Right cardiac atrium (tissue), 5 donors: ENCODE results near the gene PLA2G2D. TPM values are rescaled to one million over a fixed set of nuclear protein-coding genes. Genes with fewer than 3 reads are reported as not detected.

Source experiments
- ATAC-seq, 2 donors: fragments of 200-7000 bp; cut with Tn5 transposase; one replicate each; pipeline versions ENCODE4 v1.8.0 to v1.9.1; 2020; ENCODE audit warnings: moderate library complexity in 2 of 2, mild to moderate bottlenecking in 1 of 2
- DNase-seq, 3 donors: peaks; one replicate each; pipeline ENCODE4 v3.0.0-alpha.2; 2020
- H3K27ac ChIP-seq: one replicate; pipeline ENCODE4 v1.5.1; 2013; ENCODE audit warnings: mild to moderate bottlenecking, low read length, control low read depth, moderate library complexity
- H3K27me3 ChIP-seq: one replicate; pipeline ENCODE4 v1.6.1; 2013; ENCODE audit not compliant: control insufficient read depth, insufficient read depth
- H3K4me1 ChIP-seq: one replicate; pipeline ENCODE4 v1.6.1; 2013; ENCODE audit warnings: low read length; ENCODE audit not compliant: control insufficient read depth, insufficient read depth
- H3K4me3 ChIP-seq: one replicate; pipeline ENCODE4 v1.5.1; 2013; ENCODE audit warnings: low read length, control low read depth
- H3K9me3 ChIP-seq: one replicate; pipeline ENCODE4 v1.6.1; 2013; ENCODE audit warnings: low read length; ENCODE audit not compliant: control insufficient read depth
- WGBS: extraction: QIAGEN DNeasy Blood & Tissue Kit; methylation state at CpG from one replicate; pipeline ENCODE4 v1.1.7; 2013; 5-methylcytosine and 5-hydroxymethylcytosine counted together
- intact Hi-C, 4 donors: fragments of 100-400 bp; cut with DNase I; formaldehyde crosslinking; loops; one replicate each; pipeline versions ENCODE4 v1.11.0 to v1.14.0; 2022 to 2023
- polyA plus RNA-seq: library from polyadenylated mRNA; stranded (reverse); fragments of 200-250 nt; gene quantifications from one replicate; pipeline ENCODE4 v1.2.3, GENCODE V29; 2013
- total RNA-seq, 4 donors: library from RNA; stranded (reverse); fragmentation: NEBNext Ultra II Directional; extraction: Animal tissue kit (Norgen Biotek cat#: 25700); gene quantifications; one replicate each; pipeline ENCODE4 v1.2.1, GENCODE V29; 2021
- donor health status: healthy with polysubstance abuse.
- donor health status: DM: no; HTN: yes; CAD: no.
- donor health status: DM: no; HTN: no; CAD: no.
- donor health status: DM: no; HTN: yes; CAD: no; lungs with severe emphysema.
- donor health status: DM: yes; HTN: yes; CAD: no.

Gene PLA2G2D
- total and polyA plus RNA-seq, 5 donors, result not detected

DNA sequence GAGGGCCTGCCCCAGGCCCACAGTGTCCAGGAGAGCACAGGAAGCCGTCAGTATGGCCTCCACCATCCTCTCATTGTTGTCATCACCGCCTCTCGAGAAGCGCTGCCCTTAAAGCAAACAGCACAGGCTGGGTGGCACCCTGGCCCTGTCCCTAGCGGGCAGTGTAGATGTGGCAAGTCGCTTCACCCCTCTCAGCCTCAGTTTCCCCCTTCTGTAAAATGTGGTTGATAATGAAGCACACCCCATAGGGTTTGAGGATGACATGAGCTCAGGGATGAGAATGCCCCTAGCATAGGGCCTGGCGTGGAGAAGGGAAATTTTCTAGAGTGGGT is 33.2 kb upstream of the PLA2G2D start:
- no peak for DNase-seq
- H3K27me3 ChIP-seq, result no peaks in the 10 kb centered on the region
- no peaks in the 10 kb centered on the region for H3K9me3 ChIP-seq
- no peak overlapping the region for H3K4me3 ChIP-seq
- WGBS, result 47% methylated on average over 7 of the region's 7 CpGs
- H3K4me1 ChIP-seq, result peaks cover 2% of the 10 kb centered on the region
- intact Hi-C loops, result loop anchor here (2.0 to 10.0 kb wide), 7 partner anchors 48 to 236 kb away; partner anchors contain the start of genes PLA2G2A (in 4 of the 4) and PLA2G2E (in 1 of the 4)
- peak overlapping the region; percentile 9 for H3K27ac ChIP-seq
- ATAC-seq, result no peak

- Histone ChIP-seq H3K27ac (no peak overlapping the region), H3K4me1 (peaks cover 2% of the 10 kb centered on the region), H3K9me3 (no peaks in the 10 kb centered on the region), H3K27me3 (no peaks in the 10 kb centered on the region), H3K4me3 (no peak overlapping the region)
- 6% methylated on average over 29 of the region's 29 CpGs for WGBS
- peak; percentile 93 to 96 (median 96) for DNase-seq
- intact Hi-C loops, result loop anchor here (2.0 to 10.0 kb wide), 7 partner anchors 47 to 235 kb away; partner anchors contain the start of genes PLA2G2A (in 4 of the 4) and PLA2G2E (in 1 of the 4)
- peak; percentile 88 to 92 for ATAC-seq
These were observed 32.7 kb upstream of the PLA2G2D start for GRCh38 chr1:20151906-20152598.

DNA sequence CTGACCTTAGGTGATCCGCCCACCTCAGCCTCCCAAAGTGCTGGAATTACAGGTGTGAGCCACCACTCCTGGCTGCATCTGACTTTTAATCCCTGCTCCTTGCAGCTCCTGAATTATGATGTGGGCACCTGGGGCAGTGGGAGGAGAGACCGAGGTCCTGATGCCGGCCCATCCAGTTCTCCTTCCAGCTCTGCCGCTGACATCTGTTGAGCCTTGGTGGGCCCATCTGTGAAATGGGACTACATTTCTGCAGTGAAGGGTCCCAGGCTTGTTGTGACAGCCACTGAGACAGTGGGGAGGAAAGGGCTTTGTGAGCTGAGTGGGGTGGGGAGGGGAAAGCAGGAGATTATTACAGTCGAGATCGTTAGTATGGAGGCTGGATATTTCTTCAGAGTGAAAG is 31.6 kb upstream of the PLA2G2D start:
- H3K4me1 ChIP-seq, result peaks cover 2% of the 10 kb centered on the region
- WGBS, result 80% methylated on average over 6 of the region's 6 CpGs
- intact Hi-C loops, result loop anchor here (5.0 to 10.0 kb wide), 6 partner anchors 46 to 234 kb away; partner anchors contain the start of genes PLA2G2A (in 4 of the 4) and PLA2G2E (in 1 of the 4)
- H3K9me3 ChIP-seq, result no peaks in the 10 kb centered on the region
- ATAC-seq (no peak), DNase-seq (no peak)
- no peak overlapping the region for H3K27ac ChIP-seq
- H3K4me3 ChIP-seq, result no peak overlapping the region
- H3K27me3 ChIP-seq, result no peaks in the 10 kb centered on the region

- ATAC-seq, result no peak
- H3K27me3 ChIP-seq, result no peaks in the 10 kb centered on the region
- H3K27ac ChIP-seq, result no peak overlapping the region
- no peaks in the 10 kb centered on the region for H3K9me3 ChIP-seq
- intact Hi-C loops, result loop anchor here (5.0 to 10.0 kb wide), 6 partner anchors 46 to 233 kb away; partner anchors contain the start of genes PLA2G2A (in 4 of the 4) and PLA2G2E (in 1 of the 4)
- 88% methylated on average over 8 of the region's 8 CpGs for WGBS
- no peak overlapping the region for H3K4me3 ChIP-seq
- DNase-seq, result peak in 1 of 3 donors; percentile 59
- H3K4me1 ChIP-seq, result peaks cover 2% of the 10 kb centered on the region
These were observed 31.0 kb upstream of the PLA2G2D start for GRCh38 chr1:20150326-20150705.

- intact Hi-C loops, result loop anchor here (5.0 to 10.0 kb wide), 6 partner anchors 45 to 232 kb away; partner anchors contain the start of genes PLA2G2A (in 4 of the 4) and PLA2G2E (in 1 of the 4)
- 83% methylated on average over 27 of the region's 27 CpGs for WGBS
- no peak overlapping the region for H3K4me3 ChIP-seq
These were observed 30.4 kb upstream of the PLA2G2D start for GRCh38 chr1:20149601-20150325.

DNA sequence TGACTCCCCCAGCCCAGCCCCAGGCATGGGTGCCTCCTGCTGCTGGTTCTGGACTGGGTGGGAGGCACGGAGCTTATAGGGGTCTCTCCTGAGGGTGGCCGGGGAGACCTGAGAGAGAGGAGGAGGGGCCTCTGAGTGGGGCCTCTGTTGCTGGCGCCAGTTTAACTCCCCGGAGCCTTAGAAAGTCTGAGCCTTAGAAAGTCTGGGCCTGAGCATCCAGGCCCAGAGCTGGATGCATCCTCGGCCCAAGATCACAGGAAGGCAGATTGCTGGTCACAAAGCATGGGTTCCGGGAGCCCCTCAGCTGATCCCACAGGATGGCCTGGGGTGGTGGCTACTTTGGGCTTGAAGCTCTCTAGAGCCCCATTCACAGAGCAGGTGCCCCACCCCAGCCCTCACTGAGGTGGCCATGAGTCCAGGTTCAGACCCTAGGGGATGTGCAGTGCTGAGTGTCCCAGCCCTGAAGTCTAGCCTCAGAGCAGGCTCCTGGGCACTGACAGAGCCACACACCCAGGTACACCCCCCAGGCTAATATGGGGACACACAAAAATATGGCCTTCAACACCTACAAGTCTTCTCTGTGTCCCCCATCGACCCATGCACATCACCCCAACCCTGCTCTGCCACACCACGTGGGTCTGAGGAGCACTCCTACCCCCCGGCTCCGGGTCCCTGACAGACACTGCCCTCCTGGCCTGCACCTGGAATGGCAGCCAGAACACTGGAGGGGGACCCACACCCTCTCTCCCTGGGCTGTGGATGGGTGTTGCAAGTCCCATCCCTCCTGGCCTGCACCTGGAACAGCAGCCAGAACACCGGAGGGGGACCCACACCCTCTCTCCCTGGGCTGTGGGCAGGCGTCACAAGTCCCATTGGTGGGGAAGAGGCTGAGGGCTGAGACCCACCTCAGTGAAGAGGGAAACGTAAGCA is 29.5 kb upstream of the PLA2G2D start:
- no peaks in the 10 kb centered on the region for H3K9me3 ChIP-seq
- no peaks in the 10 kb centered on the region for H3K27me3 ChIP-seq
- DNase-seq (peak in 1 of 3 donors; percentile 36), ATAC-seq (no peak)
- H3K4me3 ChIP-seq, result no peak overlapping the region
- peaks cover 2% of the 10 kb centered on the region for H3K4me1 ChIP-seq
- no peak overlapping the region for H3K27ac ChIP-seq
- intact Hi-C loops, result loop anchor here in 1 of 4 donors (5.0 kb wide), 1 partner anchor 47 kb away; no protein-coding TSS in a partner anchor
- 87% methylated on average over 13 of the region's 13 CpGs for WGBS

More at GRCh38 chr1:20149601-20150325, 30.4 kb upstream of the PLA2G2D start:
- Histone ChIP-seq H3K9me3 (no peaks in the 10 kb centered on the region), H3K27me3 (no peaks in the 10 kb centered on the region), H3K4me1 (peaks cover 2% of the 10 kb centered on the region), H3K27ac (no peak overlapping the region)
- DNase-seq, result peak in 1 of 3 donors; percentile 43
- no peak for ATAC-seq

- intact Hi-C loops, result loop anchor here in 1 of 4 donors (5.0 kb wide), 1 partner anchor 46 kb away; no protein-coding TSS in a partner anchor
- 83% methylated on average over 13 of the region's 13 CpGs for WGBS
- no peak overlapping the region for H3K4me3 ChIP-seq
- DNase-seq (no peak), ATAC-seq (no peak)
- no peaks in the 10 kb centered on the region for H3K9me3 ChIP-seq
- H3K4me1 ChIP-seq, result peaks cover 2% of the 10 kb centered on the region
- H3K27me3 ChIP-seq, result no peaks in the 10 kb centered on the region
- no peak overlapping the region for H3K27ac ChIP-seq
These were observed 28.7 kb upstream of the PLA2G2D start for GRCh38 chr1:20147846-20148570.

DNA sequence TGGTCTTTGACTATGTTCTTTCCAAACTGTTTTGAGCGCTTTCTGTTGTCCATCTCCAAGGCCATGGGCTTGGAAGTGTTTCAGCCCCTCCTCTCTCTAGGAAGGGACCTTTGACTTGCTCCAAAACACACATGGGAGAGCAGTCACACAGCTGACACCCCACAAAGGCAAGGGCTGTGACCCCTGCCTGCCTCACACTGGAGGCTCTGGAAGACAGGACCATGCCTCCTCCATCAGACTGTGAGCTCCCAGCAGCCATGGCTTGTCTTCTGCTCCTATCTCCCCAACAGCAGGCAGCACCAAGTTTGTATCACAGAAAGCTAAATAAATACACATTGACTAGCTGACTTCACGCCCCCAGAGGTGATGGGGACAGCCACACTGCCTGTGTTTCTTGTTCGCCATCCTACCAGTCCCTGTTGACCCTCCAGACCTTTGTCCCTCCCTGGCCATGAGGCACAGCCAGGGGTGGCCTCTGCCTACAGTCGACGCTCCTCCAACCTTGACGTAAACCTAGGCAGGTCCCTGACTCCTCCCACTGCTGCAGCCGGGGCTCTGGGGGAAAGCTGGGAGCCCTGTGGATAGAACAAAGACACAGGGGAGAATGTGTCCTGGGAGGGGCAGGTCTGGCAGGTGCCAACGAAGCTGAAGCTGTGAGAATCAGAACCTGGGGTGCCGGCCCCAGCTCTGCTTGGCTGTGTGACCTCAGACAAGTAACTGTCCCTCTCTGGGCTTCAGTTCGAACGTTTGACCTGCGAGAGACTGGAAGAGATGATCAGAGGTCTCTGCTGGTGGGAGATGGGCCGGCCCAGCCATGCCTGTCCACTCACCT is 24.6 kb upstream of the PLA2G2D start:
- WGBS, result 72% methylated on average over 13 of the region's 13 CpGs
- H3K9me3 ChIP-seq, result no peaks in the 10 kb centered on the region
- no peaks in the 10 kb centered on the region for H3K27me3 ChIP-seq

GRCh38 chr1:20143318-20143717 is 24.0 kb upstream of the PLA2G2D start:
- no peaks in the 10 kb centered on the region for H3K9me3 ChIP-seq
- no peaks in the 10 kb centered on the region for H3K4me1 ChIP-seq
- WGBS, result 91% methylated on average over 8 of the region's 8 CpGs
- intact Hi-C loops, result no loop called here
- DNase-seq (no peak), ATAC-seq (no peak)
- no peaks in the 10 kb centered on the region for H3K27me3 ChIP-seq
- H3K27ac ChIP-seq, result no peak overlapping the region
- no peak overlapping the region for H3K4me3 ChIP-seq

More for the DNA sequence above, 24.6 kb upstream of the PLA2G2D start:
- Histone ChIP-seq H3K4me3 (no peak overlapping the region), H3K4me1 (no peaks in the 10 kb centered on the region), H3K27ac (no peak overlapping the region)
- intact Hi-C loops, result no loop called here
- ATAC-seq, result no peak
- DNase-seq, result no peak
